Head of caudate nucleus (tissue), 42 donors: ENCODE results near the gene KDM4F.

ENCODE experiments used
- DNase-seq, 42 donors: peaks; one replicate each; pipeline versions ENCODE4 v3.0.0 to v3.0.0-alpha.2; 2020 to 2021; ENCODE audit warnings: mixed read lengths in 7 of 42
- intact Hi-C: fragments of 100-400 bp; cut with DNase I; formaldehyde crosslinking; loops from one replicate; pipeline ENCODE4 v1.15.0; 2022

Gene KDM4F

DNA sequence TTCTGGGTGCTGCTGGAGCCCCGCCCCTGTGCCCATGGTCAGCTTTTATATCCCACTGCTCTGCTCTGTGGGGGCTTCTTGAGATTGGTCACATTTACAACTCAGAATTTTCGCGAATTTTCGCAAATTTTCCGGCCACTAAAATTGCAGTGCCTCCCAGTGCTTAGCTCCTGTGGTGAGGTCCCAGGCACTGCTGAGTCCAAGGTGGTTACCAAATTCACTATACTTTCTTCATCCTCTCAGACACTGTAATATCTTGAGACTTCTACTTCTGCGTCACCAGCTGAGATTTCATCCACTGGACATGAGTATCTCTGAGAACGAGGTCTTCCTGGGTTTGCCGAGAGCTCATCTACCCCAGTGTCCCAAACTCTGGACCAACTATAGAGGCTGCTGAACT, 8.7 kb downstream of the KDM4F start:
- DNase-seq = no peak
- intact Hi-C loops = no loop called here

- intact Hi-C loops = no loop called here
- DNase-seq = no peak
Observed at GRCh38 chr11:95058621-95059020, 9.4 kb downstream of the KDM4F start.

GRCh38 chr11:95059046-95059445, 9.8 kb downstream of the KDM4F start:
- intact Hi-C loops = no loop called here
- no peak for DNase-seq

- intact Hi-C loops = loop anchor here (5.0 to 10.0 kb wide), 3 partner anchors 91 to 722 kb away; partner anchors contain the start of genes CWC15, FAM76B, KDM4D and SESN3
- DNase-seq = no peak
Observed at GRCh38 chr11:95065336-95065735, 16.1 kb downstream of the KDM4F start.

- DNase-seq = no peak
- intact Hi-C loops = loop anchor here (5.0 to 10.0 kb wide), 3 partner anchors 92 to 721 kb away; partner anchors contain the start of genes CWC15, FAM76B, KDM4D and SESN3
Observed at GRCh38 chr11:95066716-95067038, 17.5 kb downstream of the KDM4F start, which contains the start of gene SRSF8. Gene SRSF8, plus strand, starts transcription at chr11:95066919. Its CDS starts 308 bp downstream, at chr11:95067227.

GRCh38 chr11:95067039-95067840, 18.0 kb downstream of the KDM4F start:
- peak; percentile 60 to 95 (median 88) for DNase-seq
- intact Hi-C loops = loop anchor here (5.0 to 10.0 kb wide), 3 partner anchors 92 to 720 kb away; partner anchors contain the start of genes CWC15, FAM76B, KDM4D and SESN3

- peak in 6 of 42 donors; percentile 57 to 76 (median 68) for DNase-seq
- intact Hi-C loops = loop anchor here (2.0 to 10.0 kb wide), 4 partner anchors 83 to 719 kb away; partner anchors contain the start of genes CWC15, FAM76B, KDM4D and SESN3
Observed at GRCh38 chr11:95067841-95068219, 18.6 kb downstream of the KDM4F start.

- intact Hi-C loops = loop anchor here (2.0 to 10.0 kb wide), 4 partner anchors 82 to 719 kb away; partner anchors contain the start of genes CWC15, FAM76B, KDM4D and SESN3
- DNase-seq = peak; percentile 35 to 89 (median 72)
Observed at GRCh38 chr11:95068549-95068948, 19.3 kb downstream of the KDM4F start.

GRCh38 chr11:95070471-95070870, 21.2 kb downstream of the KDM4F start:
- no peak for DNase-seq
- intact Hi-C loops = loop anchor here (10.0 kb wide), 1 partner anchor 694 kb away; no protein-coding TSS in a partner anchor

- intact Hi-C loops = loop anchor here (10.0 kb wide), 1 partner anchor 692 kb away; no protein-coding TSS in a partner anchor
Observed at GRCh38 chr11:95072948-95073347, 23.7 kb downstream of the KDM4F start.

GRCh38 chr11:95074792-95075563, 25.8 kb downstream of the KDM4F start:
- DNase-seq = peak in 28 of 42 donors; percentile 33 to 82 (median 54)
- intact Hi-C loops = loop anchor here (10.0 kb wide), 1 partner anchor 690 kb away; no protein-coding TSS in a partner anchor

More at GRCh38 chr11:95072948-95073347, 23.7 kb downstream of the KDM4F start:
- no peak for DNase-seq

DNA sequence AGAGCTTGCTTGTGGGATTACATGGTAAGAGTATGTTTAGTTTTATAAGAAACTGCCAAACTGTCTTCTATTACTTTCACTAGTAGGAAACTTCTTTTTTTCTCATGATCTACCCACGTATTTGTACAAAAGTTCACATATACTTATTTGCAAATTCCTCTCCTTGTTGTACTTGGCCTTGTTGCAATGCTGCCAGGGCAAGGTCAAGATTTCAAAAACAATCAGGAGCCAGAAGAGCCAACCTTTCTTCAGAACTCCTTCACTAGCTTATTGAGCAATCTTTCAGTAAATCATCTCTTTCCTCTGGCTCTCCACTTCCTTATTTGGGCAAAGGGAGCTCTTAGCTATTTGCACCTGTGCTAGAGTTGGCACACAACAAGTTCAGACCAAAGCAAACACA, 27.2 kb downstream of the KDM4F start:
- intact Hi-C loops = loop anchor here (10.0 kb wide), 1 partner anchor 688 kb away; no protein-coding TSS in a partner anchor
- no peak for DNase-seq

DNA sequence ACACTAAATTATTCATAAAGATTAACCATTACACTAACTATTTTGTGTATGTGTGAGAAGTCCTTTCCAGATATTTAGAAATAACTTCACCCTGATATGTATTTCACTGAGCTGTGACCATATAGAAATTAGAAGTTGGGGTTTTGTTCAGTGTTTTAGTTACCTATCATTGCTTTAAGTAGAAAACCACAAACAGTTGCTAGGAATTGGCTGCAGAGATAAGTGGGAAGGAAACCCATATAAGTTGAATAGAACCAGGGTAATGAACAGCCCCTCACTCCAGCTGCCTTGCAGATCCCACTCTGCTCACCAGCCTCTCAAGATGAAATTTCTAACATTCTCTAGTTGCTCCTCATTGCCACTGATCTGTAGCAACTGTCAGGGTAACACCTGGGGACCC, 27.8 kb downstream of the KDM4F start:
- intact Hi-C loops = loop anchor here (10.0 kb wide), 1 partner anchor 688 kb away; no protein-coding TSS in a partner anchor
- DNase-seq = no peak

DNA sequence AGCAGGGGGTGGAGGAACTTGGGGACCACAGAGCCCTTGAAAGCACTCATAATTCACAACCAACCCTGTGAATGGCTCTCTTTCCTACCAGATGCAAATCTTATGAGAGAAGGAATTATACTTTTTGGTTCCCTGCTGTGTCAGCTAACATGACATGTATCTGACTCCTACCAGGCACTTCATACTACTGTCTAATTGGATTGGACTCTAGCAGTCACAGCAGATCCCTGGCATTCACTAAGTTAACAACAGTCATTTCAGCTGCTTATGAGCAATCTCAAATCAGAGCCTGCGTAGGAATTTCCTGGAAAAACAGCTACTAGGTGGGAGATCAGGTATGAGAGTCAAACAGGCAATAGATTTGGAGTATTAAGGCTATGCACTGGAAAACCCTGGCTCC, 29.3 kb downstream of the KDM4F start:
- intact Hi-C loops = loop anchor here (10.0 kb wide), 1 partner anchor 686 kb away; no protein-coding TSS in a partner anchor
- DNase-seq = peak in 1 of 42 donors; percentile 44

GRCh38 chr11:95081010-95081409, 31.8 kb downstream of the KDM4F start:
- DNase-seq = peak in 1 of 42 donors; percentile 25
- intact Hi-C loops = no loop called here

GRCh38 chr11:95081412-95081811, 32.2 kb downstream of the KDM4F start:
- DNase-seq = peak in 41 of 42 donors; percentile 40 to 89 (median 73)

GRCh38 chr11:95082576-95083001, 33.4 kb downstream of the KDM4F start:
- intact Hi-C loops = no loop called here
- DNase-seq = peak in 25 of 42 donors; percentile 29 to 82 (median 53)

More at GRCh38 chr11:95081412-95081811, 32.2 kb downstream of the KDM4F start:
- intact Hi-C loops = no loop called here

GRCh38 chr11:95084509-95084908, 35.3 kb downstream of the KDM4F start:
- intact Hi-C loops = no loop called here

More at GRCh38 chr11:95084509-95084908, 35.3 kb downstream of the KDM4F start:
- peak in 8 of 42 donors; percentile 22 to 73 (median 52) for DNase-seq
